ENCODE data around the gene NAT16. TPM values are rescaled to one million over a fixed set of nuclear protein-coding genes. Genes with fewer than 3 reads are reported as not detected.

The NAT16 gene
- total and polyA plus RNA-seq, 2 of the 13 experiments (the other 11 are each of a cell fraction or from before 2014, with no cell fraction given) = 0.04 TPM; not detected in 1

- TF ChIP-seq ZHX2 (IDR thresholded peaks at IDR 0.05; ENCODE audit: low read depth) (no peak), ZHX2 (CRISPR knock-in tag; IDR thresholded peaks at IDR 0.05; ENCODE audit: borderline replicate concordance) (no peak), ZNF570 (CRISPR knock-in tag; IDR thresholded peaks at IDR 0.05; ENCODE audit: borderline replicate concordance) (no peak), ZNF589 (CRISPR knock-in tag; conservative IDR thresholded peaks at IDR 0.05) (no peak), THAP8 (CRISPR knock-in tag; IDR thresholded peaks at IDR 0.05; ENCODE audit: borderline replicate concordance) (no peak), ZNF687 (CRISPR knock-in tag; IDR thresholded peaks at IDR 0.05) (0 out of 2 replicates have a peak, but pooled peaks have one; percentile 30), MYC (CRISPR knock-in tag; IDR thresholded peaks at IDR 0.05; ENCODE audit: borderline replicate concordance) (0 out of 2 replicates have a peak, but pooled peaks have one; percentile 16), ZBTB49 (CRISPR knock-in tag; IDR thresholded peaks at IDR 0.05; ENCODE audit: borderline replicate concordance) (no peak), ZNF550 (CRISPR knock-in tag; IDR thresholded peaks at IDR 0.05; ENCODE audit: borderline replicate concordance) (no peak), ZFP90 (CRISPR knock-in tag; IDR thresholded peaks at IDR 0.05; ENCODE audit: borderline replicate concordance) (no peak), ZNF562 (CRISPR knock-in tag; IDR thresholded peaks at IDR 0.05; ENCODE audit: borderline replicate concordance) (no peak), KMT2A (CRISPR knock-in tag; IDR thresholded peaks at IDR 0.05) (no peak), PRMT3 (CRISPR knock-in tag; IDR thresholded peaks at IDR 0.05; ENCODE audit: borderline replicate concordance, low read depth) (no peak), FOXK1 (CRISPR knock-in tag; IDR thresholded peaks at IDR 0.05; ENCODE audit: borderline replicate concordance, low read depth) (no peak)
Measured at GRCh38 chr7:101220295-101220694, 40.2 kb upstream of the NAT16 start (continued).
